Measurements from ENCODE around the gene PHLDA2. TPM values are rescaled to one million over a fixed set of nuclear protein-coding genes. Genes with fewer than 3 reads are reported as not detected.

PHLDA2 gene
- total and polyA plus RNA-seq, 9 of the 15 experiments (the other 6 are each of a cell fraction or from before 2014, with no cell fraction given) = 0.43 to 42.4 (median 4.7) TPM

GRCh38 chr11:2908130-2908529 is 21.1 kb downstream of the PHLDA2 start (continued):
- TF ChIP-seq, protein P1, sequence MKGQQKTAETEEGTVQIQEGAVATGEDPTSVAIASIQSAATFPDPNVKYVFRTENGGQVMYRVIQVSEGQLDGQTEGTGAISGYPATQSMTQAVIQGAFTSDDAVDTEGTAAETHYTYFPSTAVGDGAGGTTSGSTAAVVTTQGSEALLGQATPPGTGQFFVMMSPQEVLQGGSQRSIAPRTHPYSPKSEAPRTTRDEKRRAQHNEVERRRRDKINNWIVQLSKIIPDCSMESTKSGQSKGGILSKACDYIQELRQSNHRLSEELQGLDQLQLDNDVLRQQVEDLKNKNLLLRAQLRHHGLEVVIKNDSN (CRISPR knock-in tag; IDR thresholded peaks at IDR 0.05) = no peak
- TF ChIP-seq CHD7 (IDR thresholded peaks at IDR 0.05; ENCODE audit: low read depth, low read length) = no peak
- no peak for TF ChIP-seq RUNX1 (IDR thresholded peaks at IDR 0.05; ENCODE audit: low read depth)
- no peak for TF ChIP-seq SRF (CRISPR knock-in tag; IDR thresholded peaks at IDR 0.05)
- TF ChIP-seq HOXB6 (CRISPR knock-in tag; IDR thresholded peaks at IDR 0.05; ENCODE audit: borderline replicate concordance) = no peak
- TF ChIP-seq, protein P2, sequence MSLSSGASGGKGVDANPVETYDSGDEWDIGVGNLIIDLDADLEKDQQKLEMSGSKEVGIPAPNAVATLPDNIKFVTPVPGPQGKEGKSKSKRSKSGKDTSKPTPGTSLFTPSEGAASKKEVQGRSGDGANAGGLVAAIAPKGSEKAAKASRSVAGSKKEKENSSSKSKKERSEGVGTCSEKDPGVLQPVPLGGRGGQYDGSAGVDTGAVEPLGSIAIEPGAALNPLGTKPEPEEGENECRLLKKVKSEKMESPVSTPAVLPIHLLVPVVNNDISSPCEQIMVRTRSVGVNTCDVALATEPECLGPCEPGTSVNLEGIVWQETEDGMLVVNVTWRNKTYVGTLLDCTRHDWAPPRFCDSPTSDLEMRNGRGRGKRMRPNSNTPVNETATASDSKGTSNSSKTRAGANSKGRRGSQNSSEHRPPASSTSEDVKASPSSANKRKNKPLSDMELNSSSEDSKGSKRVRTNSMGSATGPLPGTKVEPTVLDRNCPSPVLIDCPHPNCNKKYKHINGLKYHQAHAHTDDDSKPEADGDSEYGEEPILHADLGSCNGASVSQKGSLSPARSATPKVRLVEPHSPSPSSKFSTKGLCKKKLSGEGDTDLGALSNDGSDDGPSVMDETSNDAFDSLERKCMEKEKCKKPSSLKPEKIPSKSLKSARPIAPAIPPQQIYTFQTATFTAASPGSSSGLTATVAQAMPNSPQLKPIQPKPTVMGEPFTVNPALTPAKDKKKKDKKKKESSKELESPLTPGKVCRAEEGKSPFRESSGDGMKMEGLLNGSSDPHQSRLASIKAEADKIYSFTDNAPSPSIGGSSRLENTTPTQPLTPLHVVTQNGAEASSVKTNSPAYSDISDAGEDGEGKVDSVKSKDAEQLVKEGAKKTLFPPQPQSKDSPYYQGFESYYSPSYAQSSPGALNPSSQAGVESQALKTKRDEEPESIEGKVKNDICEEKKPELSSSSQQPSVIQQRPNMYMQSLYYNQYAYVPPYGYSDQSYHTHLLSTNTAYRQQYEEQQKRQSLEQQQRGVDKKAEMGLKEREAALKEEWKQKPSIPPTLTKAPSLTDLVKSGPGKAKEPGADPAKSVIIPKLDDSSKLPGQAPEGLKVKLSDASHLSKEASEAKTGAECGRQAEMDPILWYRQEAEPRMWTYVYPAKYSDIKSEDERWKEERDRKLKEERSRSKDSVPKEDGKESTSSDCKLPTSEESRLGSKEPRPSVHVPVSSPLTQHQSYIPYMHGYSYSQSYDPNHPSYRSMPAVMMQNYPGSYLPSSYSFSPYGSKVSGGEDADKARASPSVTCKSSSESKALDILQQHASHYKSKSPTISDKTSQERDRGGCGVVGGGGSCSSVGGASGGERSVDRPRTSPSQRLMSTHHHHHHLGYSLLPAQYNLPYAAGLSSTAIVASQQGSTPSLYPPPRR (CRISPR knock-in tag; IDR thresholded peaks at IDR 0.05; ENCODE audit: borderline replicate concordance) = no peak
- no peak for TF ChIP-seq BDP1 (IDR thresholded peaks at IDR 0.05; ENCODE audit: insufficient read depth, insufficient read length)

Measured in K562 (cell line).